Measurements from ENCODE around the gene PWWP3B. TPM values are rescaled to one million over a fixed set of nuclear protein-coding genes. Genes with fewer than 3 reads are reported as not detected.

Gene PWWP3B
- total RNA-seq: not detected in 2 replicates

DNA sequence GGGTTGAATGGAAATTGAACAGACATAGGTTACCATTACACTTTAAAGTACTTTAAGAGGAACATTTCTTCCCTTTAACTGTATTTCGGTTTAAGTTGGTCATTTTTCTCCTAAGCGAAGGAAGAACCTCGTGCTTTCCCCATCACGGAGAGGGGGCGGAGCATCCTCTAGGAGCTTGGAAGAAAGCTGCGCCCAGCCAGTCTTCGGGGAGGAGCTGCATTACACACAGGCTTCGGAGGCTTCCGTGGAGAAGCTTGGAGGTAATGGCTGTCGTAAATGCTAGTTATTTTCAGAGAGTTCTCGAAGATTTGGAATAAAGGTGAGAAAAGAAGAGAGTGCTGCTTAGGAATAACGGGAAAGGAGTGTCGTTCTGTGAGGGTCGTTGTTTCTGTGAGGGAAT is at the start of gene PWWP3B:
Gene PWWP3B (plus strand): TSS at position 199 of the 400 bp plus-strand sequence. CDS start 37,128 bp downstream, outside the sequence.
- Histone ChIP-seq H3K79me2 (ENCODE audit: insufficient read depth, low read length) (no peaks in the 10 kb centered on the region), H3K36me3 (ENCODE audit: insufficient read depth, low read length) (no peaks in the 10 kb centered on the region), H3K4me3 (ENCODE audit: insufficient read depth, low read length) (no peak within 1 kb of the TSS), H4K20me1 (ENCODE audit: insufficient read depth, low read length) (no peaks in the 10 kb centered on the region), H2AFZ (ENCODE audit: low read length) (no peak within 1 kb of the TSS), H3K27me3 (ENCODE audit: insufficient read depth, low read length) (no peaks in the 10 kb centered on the region), H3K4me1 (ENCODE audit: insufficient read depth, low read length) (no peaks in the 10 kb centered on the region), H3K4me2 (ENCODE audit: insufficient read depth, low read length) (no peak within 1 kb of the TSS), H3K9me3 (ENCODE audit: low read depth, low read length) (no peaks in the 10 kb centered on the region), H3K27ac (ENCODE audit: low read depth, low read length) (no peak within 1 kb of the TSS)
- TF ChIP-seq, protein P1, sequence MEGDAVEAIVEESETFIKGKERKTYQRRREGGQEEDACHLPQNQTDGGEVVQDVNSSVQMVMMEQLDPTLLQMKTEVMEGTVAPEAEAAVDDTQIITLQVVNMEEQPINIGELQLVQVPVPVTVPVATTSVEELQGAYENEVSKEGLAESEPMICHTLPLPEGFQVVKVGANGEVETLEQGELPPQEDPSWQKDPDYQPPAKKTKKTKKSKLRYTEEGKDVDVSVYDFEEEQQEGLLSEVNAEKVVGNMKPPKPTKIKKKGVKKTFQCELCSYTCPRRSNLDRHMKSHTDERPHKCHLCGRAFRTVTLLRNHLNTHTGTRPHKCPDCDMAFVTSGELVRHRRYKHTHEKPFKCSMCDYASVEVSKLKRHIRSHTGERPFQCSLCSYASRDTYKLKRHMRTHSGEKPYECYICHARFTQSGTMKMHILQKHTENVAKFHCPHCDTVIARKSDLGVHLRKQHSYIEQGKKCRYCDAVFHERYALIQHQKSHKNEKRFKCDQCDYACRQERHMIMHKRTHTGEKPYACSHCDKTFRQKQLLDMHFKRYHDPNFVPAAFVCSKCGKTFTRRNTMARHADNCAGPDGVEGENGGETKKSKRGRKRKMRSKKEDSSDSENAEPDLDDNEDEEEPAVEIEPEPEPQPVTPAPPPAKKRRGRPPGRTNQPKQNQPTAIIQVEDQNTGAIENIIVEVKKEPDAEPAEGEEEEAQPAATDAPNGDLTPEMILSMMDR (IDR thresholded peaks at IDR 0.05; ENCODE audit: extremely low read depth, low read depth, low read length): no peak
- no peak for DNase-seq (ENCODE audit: insufficient read length, low spot score, missing footprints)

DNA sequence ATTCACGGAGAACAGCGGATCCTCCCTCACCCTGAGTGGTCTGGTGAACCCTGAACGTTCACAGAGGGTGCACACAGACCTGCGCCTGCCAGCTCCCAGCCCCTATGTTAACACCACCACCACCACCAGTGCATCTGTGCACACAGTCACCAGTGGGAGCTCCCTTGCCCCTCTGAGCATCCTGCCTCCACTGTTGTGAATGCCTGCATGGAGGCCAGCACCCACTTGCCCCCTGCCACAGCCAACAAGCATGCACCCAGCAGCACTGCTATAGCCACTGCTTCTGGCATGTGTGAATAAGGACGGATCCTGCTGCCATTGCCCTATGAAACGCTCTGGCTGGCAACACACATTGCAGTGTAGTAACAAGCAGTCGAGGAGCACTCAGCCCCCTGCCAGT is 29.1 kb upstream of the PWWP3B start:
- H3K9me3 ChIP-seq (ENCODE audit: low read depth, low read length): peaks cover 3% of the 10 kb centered on the region
- H3K27ac ChIP-seq (ENCODE audit: low read depth, low read length): no peak overlapping the region
- H3K4me3 ChIP-seq (ENCODE audit: insufficient read depth, low read length): no peak overlapping the region
- no peak for DNase-seq (ENCODE audit: insufficient read length, low spot score, missing footprints)
- no peaks in the 10 kb centered on the region for H3K36me3 ChIP-seq (ENCODE audit: insufficient read depth, low read length)
- H3K79me2 ChIP-seq (ENCODE audit: insufficient read depth, low read length): no peaks in the 10 kb centered on the region
- H3K4me1 ChIP-seq (ENCODE audit: insufficient read depth, low read length): no peaks in the 10 kb centered on the region
- TF ChIP-seq, protein P1 (IDR thresholded peaks at IDR 0.05; ENCODE audit: extremely low read depth, low read depth, low read length): no peak
- no peak overlapping the region for H3K4me2 ChIP-seq (ENCODE audit: insufficient read depth, low read length)
- H3K27me3 ChIP-seq (ENCODE audit: insufficient read depth, low read length): no peaks in the 10 kb centered on the region
- H2AFZ ChIP-seq (ENCODE audit: low read length): no peak overlapping the region
- no peaks in the 10 kb centered on the region for H4K20me1 ChIP-seq (ENCODE audit: insufficient read depth, low read length)

DNA sequence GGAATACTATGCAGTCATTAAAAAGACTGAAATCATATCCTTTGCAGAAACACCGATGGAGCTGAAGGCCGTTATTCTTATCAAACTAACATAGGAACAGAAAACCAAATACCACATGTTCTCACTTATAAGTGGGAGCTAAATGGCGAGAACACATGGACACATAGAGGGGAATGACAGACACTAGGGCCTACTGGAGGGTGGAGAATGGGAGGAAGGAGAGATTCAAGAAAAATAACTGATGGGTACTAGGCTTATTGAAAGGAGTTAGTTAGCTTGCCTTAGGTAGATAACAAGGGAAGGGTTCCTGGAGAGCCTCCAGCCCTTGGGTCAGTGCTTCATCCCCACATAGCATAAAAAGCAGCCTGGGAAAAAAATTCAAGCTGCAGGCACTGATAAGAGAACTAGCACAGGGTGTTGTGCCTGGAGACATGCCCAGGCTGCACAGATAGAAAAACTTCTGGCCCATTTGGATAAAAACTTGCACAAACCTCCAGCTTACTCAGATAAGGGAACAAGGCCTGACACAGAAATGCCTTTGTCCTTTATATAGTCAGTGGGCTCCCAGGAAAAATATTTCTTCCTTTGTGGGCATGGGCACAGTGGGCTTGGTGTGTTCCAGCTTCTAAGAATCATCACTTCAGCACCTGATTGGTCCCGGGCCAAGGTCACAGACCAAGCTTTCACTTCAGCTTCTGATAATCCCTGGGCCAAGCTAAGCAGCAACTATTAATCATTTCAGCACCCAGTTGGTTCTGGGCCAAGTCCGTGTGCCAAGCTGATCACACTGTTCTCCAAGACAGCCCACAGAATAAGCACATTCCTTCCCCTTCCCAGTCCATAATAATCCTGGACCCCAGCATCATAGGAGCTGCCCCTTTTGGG is 23.1 kb upstream of the PWWP3B start:
- DNase-seq (ENCODE audit: insufficient read length, low spot score, missing footprints): no peak
- Histone ChIP-seq H3K4me1 (ENCODE audit: insufficient read depth, low read length) (no peaks in the 10 kb centered on the region), H3K4me3 (ENCODE audit: insufficient read depth, low read length) (no peak overlapping the region), H3K4me2 (ENCODE audit: insufficient read depth, low read length) (no peak overlapping the region), H3K79me2 (ENCODE audit: insufficient read depth, low read length) (no peaks in the 10 kb centered on the region), H3K27me3 (ENCODE audit: insufficient read depth, low read length) (no peaks in the 10 kb centered on the region), H4K20me1 (ENCODE audit: insufficient read depth, low read length) (no peaks in the 10 kb centered on the region), H3K36me3 (ENCODE audit: insufficient read depth, low read length) (no peaks in the 10 kb centered on the region), H3K27ac (ENCODE audit: low read depth, low read length) (no peak overlapping the region), H3K9me3 (ENCODE audit: low read depth, low read length) (peaks cover 3% of the 10 kb centered on the region), H2AFZ (ENCODE audit: low read length) (no peak overlapping the region)
- TF ChIP-seq, protein P1 (IDR thresholded peaks at IDR 0.05; ENCODE audit: extremely low read depth, low read depth, low read length): no peak

DNA sequence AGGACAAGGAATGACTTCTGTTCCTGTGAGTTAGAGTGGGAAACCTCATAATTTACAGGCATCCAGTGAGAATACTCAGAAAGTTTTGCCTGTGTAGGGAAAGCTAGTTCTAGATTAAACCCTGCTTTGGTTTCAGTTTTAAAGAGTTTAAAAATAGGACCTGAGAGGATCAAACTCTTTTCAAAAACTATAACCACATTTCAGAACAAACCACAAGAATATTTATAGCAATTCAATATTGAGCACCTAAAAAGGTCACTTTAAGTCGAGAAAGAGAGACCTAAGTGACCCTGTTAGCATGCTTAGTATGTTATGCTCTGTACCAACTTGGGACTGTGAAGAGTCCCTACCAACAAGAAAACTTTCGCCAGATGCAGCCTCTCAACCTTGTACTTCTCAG is 17.4 kb upstream of the PWWP3B start:
- no peak overlapping the region for H3K27ac ChIP-seq (ENCODE audit: low read depth, low read length)
- H2AFZ ChIP-seq (ENCODE audit: low read length): no peak overlapping the region
- H3K79me2 ChIP-seq (ENCODE audit: insufficient read depth, low read length): no peaks in the 10 kb centered on the region
- H3K4me1 ChIP-seq (ENCODE audit: insufficient read depth, low read length): no peaks in the 10 kb centered on the region
- TF ChIP-seq, protein P1 (IDR thresholded peaks at IDR 0.05; ENCODE audit: extremely low read depth, low read depth, low read length): no peak
- no peak overlapping the region for H3K4me3 ChIP-seq (ENCODE audit: insufficient read depth, low read length)
- no peak overlapping the region for H3K4me2 ChIP-seq (ENCODE audit: insufficient read depth, low read length)
- H3K36me3 ChIP-seq (ENCODE audit: insufficient read depth, low read length): no peaks in the 10 kb centered on the region
- no peaks in the 10 kb centered on the region for H3K9me3 ChIP-seq (ENCODE audit: low read depth, low read length)
- no peak for DNase-seq (ENCODE audit: insufficient read length, low spot score, missing footprints)
- H4K20me1 ChIP-seq (ENCODE audit: insufficient read depth, low read length): no peaks in the 10 kb centered on the region
- peaks cover 2% of the 10 kb centered on the region for H3K27me3 ChIP-seq (ENCODE audit: insufficient read depth, low read length)
